GM18502 (cell line): ENCODE measurements around the gene SLC35E2B.
A peak's percentile ranks its signal among the peaks of the same experiment; 100 is the strongest.
"Not testable (repeated sequence)": the region's sequence is repeated elsewhere in the genome, so short reads cannot be mapped to it uniquely, and the experiment has no call there.

ENCODE experiments used
- ATAC-seq: cut with Tn5 transposase; IDR thresholded peaks from one replicate; pipeline ENCODE4 v1.9.1; 2021; ENCODE audit warnings: mild to moderate bottlenecking; ENCODE audit not compliant: unreplicated experiment, poor library complexity

Gene SLC35E2B

DNA sequence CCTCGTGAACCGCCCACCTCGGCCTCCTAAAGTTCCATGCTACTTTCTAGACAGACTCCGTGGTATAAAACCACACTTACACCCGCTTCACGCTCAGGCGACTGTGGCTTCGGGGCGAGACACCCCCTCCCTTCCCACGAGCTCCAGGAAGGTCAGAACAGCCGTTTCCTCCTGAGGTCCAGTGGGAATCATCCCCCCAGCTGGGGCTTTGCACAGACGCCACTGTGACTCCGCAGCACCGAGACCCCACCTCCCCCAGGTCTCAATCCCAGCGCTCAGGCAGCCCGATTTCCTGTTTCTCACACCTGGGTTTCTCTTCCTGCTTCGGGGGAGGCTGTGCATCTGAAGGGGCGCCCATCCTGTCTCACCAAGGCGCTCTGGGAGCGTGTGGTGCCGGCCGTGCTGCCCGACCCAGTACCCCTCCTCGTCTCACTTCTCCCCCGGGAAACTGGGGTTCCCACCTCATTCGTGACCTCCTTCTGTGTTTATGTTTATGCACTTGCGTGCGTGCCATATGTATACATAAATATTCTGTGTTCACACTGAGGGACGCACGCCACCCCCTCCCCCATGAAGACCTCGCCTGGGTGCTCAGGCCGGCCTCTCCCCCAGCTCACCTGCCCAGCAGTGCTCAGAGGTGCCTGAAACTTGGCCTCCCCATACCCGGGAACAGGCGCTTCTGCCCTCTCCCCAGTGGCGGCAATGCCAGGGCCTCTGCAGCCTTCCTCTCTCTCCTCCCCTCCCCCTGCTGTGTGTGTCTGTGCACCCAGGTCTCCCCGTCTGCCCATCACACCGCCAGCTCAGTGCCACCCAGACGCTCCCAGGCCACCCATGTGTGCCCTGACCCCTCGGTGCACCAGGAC lies 14.6 kb downstream of the SLC35E2B start:
- peak; percentile 66 for ATAC-seq

- not testable (repeated sequence) for ATAC-seq
These were observed 16.5 kb downstream of the SLC35E2B start for GRCh38 chr1:1676087-1676486.

GRCh38 chr1:1675218-1675617 lies 17.4 kb downstream of the SLC35E2B start:
- ATAC-seq = not testable (repeated sequence)

GRCh38 chr1:1674806-1675205 lies 17.8 kb downstream of the SLC35E2B start:
- not testable (repeated sequence) for ATAC-seq

- ATAC-seq = no peak
These were observed 20.2 kb downstream of the SLC35E2B start for GRCh38 chr1:1672181-1672965.

- ATAC-seq = no peak
These were observed 21.1 kb downstream of the SLC35E2B start for GRCh38 chr1:1671365-1672119.

DNA sequence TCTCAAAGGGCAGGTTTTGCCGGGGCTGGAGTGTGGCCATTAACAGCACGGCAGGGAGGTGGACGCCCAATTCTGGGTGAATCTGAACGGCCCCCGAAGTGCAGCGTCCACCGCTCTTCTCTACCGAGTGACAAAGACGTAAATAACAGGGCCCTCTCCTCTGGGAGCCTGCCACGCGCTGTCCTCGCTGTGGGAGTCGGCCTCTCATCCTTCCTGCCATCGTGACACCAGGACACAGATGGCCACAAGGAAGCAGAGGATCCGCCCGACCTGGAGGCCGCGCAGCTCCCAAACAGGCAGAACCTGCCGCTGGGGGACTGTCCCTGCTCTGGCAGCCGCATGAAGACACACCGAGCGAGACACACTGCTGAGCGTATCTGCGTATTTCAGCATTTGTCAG lies 21.7 kb downstream of the SLC35E2B start:
- ATAC-seq = no peak

DNA sequence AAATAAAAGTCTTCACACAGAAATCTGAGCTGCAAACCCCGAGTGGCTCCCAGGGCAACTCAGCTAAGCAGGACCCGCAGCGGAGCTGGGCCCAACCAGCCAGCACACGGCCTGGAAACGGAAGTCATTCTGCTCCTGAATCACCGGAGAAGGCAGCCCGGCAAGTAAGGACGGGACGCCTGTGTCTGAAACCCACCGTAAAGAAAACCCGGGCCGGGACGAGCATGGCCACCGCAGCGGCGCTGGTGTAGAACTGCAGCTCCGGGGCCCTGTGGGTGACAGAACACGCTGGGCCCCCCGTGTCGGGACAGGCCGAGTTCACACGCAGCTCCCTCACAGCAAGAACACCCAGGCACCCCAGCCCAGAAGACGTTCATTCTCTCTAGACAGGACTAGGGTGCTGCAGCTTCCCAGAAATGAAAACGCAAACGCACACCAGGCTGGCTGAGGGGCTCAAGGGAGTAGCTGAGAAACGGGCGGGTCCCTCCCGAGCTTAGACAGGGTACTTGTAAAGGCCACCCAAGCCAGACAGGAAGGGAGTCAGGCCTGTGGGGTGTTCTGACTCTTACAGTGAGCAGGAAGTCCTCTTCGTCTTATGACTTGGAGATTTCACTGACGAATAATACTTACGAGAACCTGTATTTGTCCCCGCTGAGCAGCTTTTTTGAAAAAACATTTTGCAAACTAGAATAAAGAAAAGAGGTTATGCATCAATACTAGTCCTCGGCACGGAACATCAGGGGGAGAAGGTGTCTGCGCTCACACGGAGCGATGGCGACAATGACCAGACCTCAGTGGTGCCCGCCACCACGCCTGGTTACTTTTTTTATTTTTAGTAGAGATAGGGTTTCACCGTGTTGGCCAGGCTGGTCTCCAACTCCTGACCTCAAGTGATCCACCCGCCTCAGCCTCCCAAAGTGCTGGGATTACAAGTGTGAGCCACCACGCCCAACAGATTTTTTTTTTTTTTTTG lies 22.8 kb downstream of the SLC35E2B start:
- no peak for ATAC-seq

GRCh38 chr1:1666526-1666925 lies 26.1 kb downstream of the SLC35E2B start:
- no peak for ATAC-seq

DNA sequence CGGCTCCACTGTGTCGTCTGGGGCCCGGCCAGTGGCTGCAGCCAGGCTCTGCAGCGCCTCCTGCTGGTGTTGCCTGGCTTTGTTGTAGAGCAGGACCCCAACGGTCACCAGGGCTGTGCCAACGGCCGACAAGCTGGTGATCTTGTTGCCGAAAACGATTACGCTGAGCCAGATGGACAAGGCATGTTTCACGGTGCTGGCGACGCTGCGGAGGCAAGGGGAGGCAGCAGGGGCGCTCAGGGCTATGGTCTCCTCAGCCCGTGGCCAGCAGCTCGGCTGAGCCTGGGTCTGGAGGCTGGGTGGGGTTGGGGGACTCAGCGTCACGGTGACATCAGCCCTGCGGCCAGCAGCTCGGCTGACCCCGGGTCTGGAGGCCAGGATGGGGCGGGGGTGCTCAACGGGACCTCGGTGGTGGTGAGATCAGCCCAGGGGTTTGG lies 26.8 kb downstream of the SLC35E2B start:
- no peak for ATAC-seq

GRCh38 chr1:1664941-1665814 lies 27.4 kb downstream of the SLC35E2B start:
- ATAC-seq = no peak

DNA sequence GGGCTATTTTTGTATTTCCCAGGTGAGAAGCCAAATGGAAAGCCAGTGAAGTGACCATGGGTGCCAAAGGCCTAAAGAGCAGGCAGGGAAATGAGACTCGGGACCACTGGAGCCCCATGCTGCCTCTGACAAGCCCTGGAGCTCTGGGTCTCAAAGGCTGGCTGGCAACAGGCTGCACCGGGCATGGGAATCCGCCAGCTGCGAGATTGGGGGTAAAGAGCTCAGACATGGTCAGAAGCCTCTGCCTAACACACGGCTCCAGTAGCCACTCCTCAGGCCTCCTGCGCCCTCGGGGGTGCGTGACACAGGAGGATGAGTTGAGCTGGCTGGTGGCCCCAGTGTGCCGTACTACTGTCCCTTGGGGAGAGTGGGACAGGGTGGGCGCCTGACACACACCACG lies 28.3 kb downstream of the SLC35E2B start:
- ATAC-seq = not testable (repeated sequence)

GRCh38 chr1:1662830-1663560 lies 29.6 kb downstream of the SLC35E2B start:
- not testable (repeated sequence) for ATAC-seq

DNA sequence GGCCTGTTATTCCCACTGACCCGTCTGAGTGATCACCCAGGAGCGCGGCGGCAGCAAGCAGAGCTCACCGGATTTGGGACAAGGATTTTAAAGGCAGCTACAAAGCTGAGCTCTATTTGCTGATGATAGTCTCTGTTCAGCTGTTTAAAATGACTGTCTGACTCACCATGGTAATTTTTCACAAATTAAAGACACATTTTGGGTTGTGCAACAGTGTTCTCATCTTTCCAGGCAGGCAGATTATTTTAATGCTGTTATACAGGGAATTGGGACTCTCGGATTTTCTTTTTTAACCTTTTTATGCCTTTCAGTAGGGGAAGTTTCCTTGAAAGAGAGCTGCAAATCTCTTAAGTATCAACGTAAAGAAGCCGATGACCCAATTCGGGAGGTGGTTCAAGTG lies 30.2 kb downstream of the SLC35E2B start:
- not testable (repeated sequence) for ATAC-seq

DNA sequence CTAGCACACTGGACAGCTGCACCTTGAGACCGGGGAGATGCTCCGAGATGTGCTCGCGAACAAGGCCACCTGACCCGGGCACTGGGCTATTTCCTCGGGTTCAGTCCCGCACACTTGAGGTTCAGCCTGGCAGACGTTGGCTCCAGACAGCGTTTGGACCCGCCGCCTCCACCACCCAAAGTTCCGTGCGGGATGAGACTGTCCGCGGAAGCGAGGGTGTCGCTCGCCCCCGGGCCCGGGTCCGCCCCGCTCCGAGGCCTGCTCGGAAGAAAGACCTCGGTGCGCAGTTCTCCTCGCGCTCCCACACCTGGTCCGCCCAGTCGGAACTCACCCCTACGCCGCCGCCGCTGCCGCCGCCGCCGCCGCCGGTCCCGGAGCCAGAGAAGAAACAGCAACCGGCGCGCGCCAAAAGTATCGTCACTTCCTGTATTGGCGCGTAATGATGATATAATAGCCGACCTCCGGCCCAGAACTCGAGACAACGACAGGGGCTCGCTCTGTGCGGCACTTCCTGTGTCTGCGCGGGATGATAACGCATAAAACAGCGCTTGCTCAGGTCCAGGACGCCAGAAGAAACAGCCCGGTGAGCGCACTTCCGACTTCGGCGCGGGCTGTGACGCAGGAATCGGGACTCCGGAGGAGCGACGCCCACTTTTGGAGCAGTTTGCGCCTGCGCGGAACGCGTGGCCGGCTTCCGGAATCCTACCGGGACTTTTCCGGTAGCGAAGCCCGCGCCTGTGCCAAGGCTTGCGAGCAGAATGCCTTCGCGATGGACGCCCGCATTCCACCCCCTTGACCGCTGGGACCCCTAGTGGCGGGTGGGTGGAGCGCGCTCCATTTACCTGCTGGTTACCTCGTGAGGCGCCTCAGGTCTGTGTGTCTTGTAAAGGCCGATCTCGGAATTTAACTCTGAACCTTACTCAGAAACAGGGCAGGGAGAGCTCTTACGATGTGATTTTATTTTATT lies 33.7 kb downstream of the SLC35E2B start, which contains the start of gene CDK11B:
Gene CDK11B (minus strand): TSS at position 422 of the 967 bp plus-strand sequence. CDS start 1,519 bp downstream, outside the sequence.
- peak; percentile 78 for ATAC-seq

GRCh38 chr1:1648265-1648664 lies 44.3 kb downstream of the SLC35E2B start:
- ATAC-seq = not testable (repeated sequence)
